ENCODE data around the gene GAL.

Gene GAL

GRCh38 chr11:68683121-68683520 lies 1.2 kb upstream of the GAL start:
- no peak for DNase-seq

- DNase-seq: no peak
These were observed 584 bp upstream of the GAL start for GRCh38 chr11:68683536-68684384.

- no peak for DNase-seq
These were observed 1.5 kb downstream of the GAL start for GRCh38 chr11:68685656-68686380.

- no peak for DNase-seq
These were observed 2.1 kb downstream of the GAL start for GRCh38 chr11:68686486-68686885.

GRCh38 chr11:68687311-68687710 lies 3.0 kb downstream of the GAL start:
- no peak for DNase-seq

GRCh38 chr11:68687986-68688385 lies 3.6 kb downstream of the GAL start:
- DNase-seq: no peak

- DNase-seq: no peak
These were observed 4.5 kb downstream of the GAL start for GRCh38 chr11:68688881-68689280.

GRCh38 chr11:68689737-68690625 lies 5.6 kb downstream of the GAL start:
- no peak for DNase-seq

- no peak for DNase-seq
These were observed 6.5 kb downstream of the GAL start for GRCh38 chr11:68690671-68691401.

GRCh38 chr11:68691402-68691784 lies 7.0 kb downstream of the GAL start:
- DNase-seq: no peak

GRCh38 chr11:68692115-68692514 lies 7.8 kb downstream of the GAL start:
- DNase-seq: no peak

GRCh38 chr11:68692871-68693483 lies 8.6 kb downstream of the GAL start:
- no peak for DNase-seq

- no peak for DNase-seq
These were observed 9.1 kb downstream of the GAL start for GRCh38 chr11:68693484-68693882.

- no peak for DNase-seq
These were observed 10.3 kb downstream of the GAL start for GRCh38 chr11:68694431-68695297.

GRCh38 chr11:68695531-68695930 lies 11.2 kb downstream of the GAL start:
- no peak for DNase-seq

- DNase-seq: no peak
These were observed 14.6 kb downstream of the GAL start for GRCh38 chr11:68698993-68699392.

- no peak for DNase-seq
These were observed 20.5 kb downstream of the GAL start for GRCh38 chr11:68704887-68705286.

GRCh38 chr11:68707527-68707926 lies 23.2 kb downstream of the GAL start:
- DNase-seq: no peak

- DNase-seq: no peak
These were observed 24.7 kb downstream of the GAL start for GRCh38 chr11:68709062-68709461.

GRCh38 chr11:68710409-68710808 lies 26.1 kb downstream of the GAL start:
- no peak for DNase-seq

GRCh38 chr11:68711114-68711513 lies 26.8 kb downstream of the GAL start:
- DNase-seq: no peak

All from EL (cell line).